NT2/D1 (cell line): ENCODE results near the gene BFSP1.

Experiments
- SUZ12 ChIP-seq: IDR thresholded peaks from 2 replicates; pipeline ENCODE4 v1.6.1; 2011; ENCODE audit not compliant: insufficient read length, insufficient read depth; ENCODE audit errors: extremely low read depth
- ZNF274 ChIP-seq: IDR thresholded peaks from 2 replicates; pipeline ENCODE4 v1.6.1; 2011; ENCODE audit warnings: mild to moderate bottlenecking, low read depth, low read length

- TF ChIP-seq ZNF274 (no peak), SUZ12 (no peak)
These were observed 26.5 kb upstream of the BFSP1 start for GRCh38 chr20:17557675-17558006.
